Neuronal stem cell (in vitro differentiated cells): ENCODE results near the gene PPP6C.
"Not testable (repeated sequence)": the region's sequence is repeated elsewhere in the genome, so short reads cannot be mapped to it uniquely, and the experiment has no call there.

Experiments
- DNase-seq: peaks from one replicate; pipeline ENCODE4 v3.0.0-alpha.2; 2013; ENCODE audit warnings: low spot score
- H2AFZ ChIP-seq: one replicate; pipeline ENCODE4 v1.6.1; 2013; ENCODE audit warnings: mild to moderate bottlenecking, low read length, inconsistent platforms
- H2AK5ac ChIP-seq: 2 replicates; pipeline ENCODE4 v1.6.1; 2013; ENCODE audit warnings: low read depth, mild to moderate bottlenecking, inconsistent platforms, low read length, moderate library complexity, mixed read lengths
- H2BK120ac ChIP-seq: 2 replicates; pipeline ENCODE4 v1.6.1; 2013; ENCODE audit warnings: low read depth, mild to moderate bottlenecking, inconsistent platforms, low read length, moderate library complexity, mixed read lengths
- H2BK12ac ChIP-seq: one replicate; pipeline ENCODE4 v1.6.1; 2013; ENCODE audit warnings: low read length, inconsistent platforms
- H2BK15ac ChIP-seq: 2 replicates; pipeline ENCODE4 v1.6.1; 2013; ENCODE audit warnings: mild to moderate bottlenecking, low read length, inconsistent platforms, mixed read lengths
- H2BK5ac ChIP-seq: one replicate; pipeline ENCODE4 v1.6.1; 2013; ENCODE audit warnings: inconsistent platforms, mild to moderate bottlenecking, low read length, moderate library complexity
- H3K14ac ChIP-seq: one replicate; pipeline ENCODE4 v1.6.1; 2013; ENCODE audit warnings: low read length, inconsistent platforms
- H3K18ac ChIP-seq: 2 replicates; pipeline ENCODE4 v1.6.1; 2013; ENCODE audit warnings: low read length, inconsistent platforms
- H3K23ac ChIP-seq: 2 replicates; pipeline ENCODE4 v1.6.1; 2013; ENCODE audit warnings: low read depth, mild to moderate bottlenecking, mixed read lengths, low read length, inconsistent platforms; ENCODE audit not compliant: poor library complexity
- H3K27ac ChIP-seq: replicated peaks from 3 replicates; pipeline ENCODE4 v1.5.1; 2013; ENCODE audit warnings: low read length, inconsistent platforms
- H3K27me3 ChIP-seq, 3 experiments: 2 replicates each; pipeline ENCODE4 v1.6.1; 2013; ENCODE audit warnings: low read length in 3 of 3, mild to moderate bottlenecking in 2 of 3, inconsistent platforms in 1 of 3, low read depth in 1 of 3, mixed read lengths in 1 of 3, moderate library complexity in 1 of 3; ENCODE audit not compliant: control insufficient read depth in 3 of 3, insufficient read depth in 3 of 3
- H3K36me3 ChIP-seq, 2 donors: replicated peaks in 1 of 2; 2 replicates each; pipeline ENCODE4 v1.6.1; 2013; ENCODE audit warnings: low read length in 2 of 2; ENCODE audit not compliant: control insufficient read depth in 2 of 2, insufficient read depth in 2 of 2
- H3K4ac ChIP-seq: 2 replicates; pipeline ENCODE4 v1.6.1; 2013; ENCODE audit warnings: inconsistent platforms, mild to moderate bottlenecking, low read length, moderate library complexity
- H3K4me1 ChIP-seq, 2 donors: 1 replicate in 1 of 2; 2 replicates in 1 of 2; pipeline ENCODE4 v1.6.1; 2013; ENCODE audit warnings: low read length in 2 of 2, low read depth in 1 of 2; ENCODE audit not compliant: control insufficient read depth in 2 of 2, insufficient read depth in 1 of 2
- H3K4me2 ChIP-seq: one replicate; pipeline ENCODE4 v1.6.1; 2013; ENCODE audit warnings: mild to moderate bottlenecking, low read length, inconsistent platforms; ENCODE audit not compliant: insufficient read depth, poor library complexity, severe bottlenecking
- H3K4me3 ChIP-seq, 2 donors: 2 replicates each; pipeline ENCODE4 v1.5.1; 2013; ENCODE audit warnings: low read length in 2 of 2, mild to moderate bottlenecking in 2 of 2, inconsistent platforms in 1 of 2, moderate library complexity in 1 of 2
- H3K79me1 ChIP-seq: one replicate; pipeline ENCODE4 v1.6.1; 2013; ENCODE audit warnings: low read depth, mild to moderate bottlenecking, inconsistent platforms, low read length, moderate library complexity
- H3K9ac ChIP-seq: one replicate; pipeline ENCODE4 v1.6.1; 2013; ENCODE audit warnings: mild to moderate bottlenecking, low read depth, low read length, inconsistent platforms; ENCODE audit not compliant: poor library complexity
- H3K9me3 ChIP-seq, 2 donors: replicated peaks in 1 of 2; 2 replicates each; pipeline versions ENCODE3 to v1.6.1; 2013; ENCODE audit warnings: low read length in 2 of 2, mild to moderate bottlenecking in 2 of 2, inconsistent platforms in 1 of 2, low read depth in 1 of 2, mixed read lengths in 1 of 2, moderate library complexity in 1 of 2; ENCODE audit not compliant: control insufficient read depth in 2 of 2, insufficient read depth in 1 of 2
- H4K8ac ChIP-seq: one replicate; pipeline ENCODE4 v1.6.1; 2013; ENCODE audit warnings: low read depth, mild to moderate bottlenecking, inconsistent platforms, low read length, moderate library complexity
- H4K91ac ChIP-seq: one replicate; pipeline ENCODE4 v1.6.1; 2013; ENCODE audit warnings: low read length, low read depth, mild to moderate bottlenecking, inconsistent platforms; ENCODE audit not compliant: poor library complexity
- WGBS, 2 donors: extraction: QIAGEN DNeasy Blood & Tissue Kit; methylation state at CpG; one replicate each; pipeline ENCODE4 v1.1.7; 2013; ENCODE audit warnings: missing lambda C conversion rate in 2 of 2, mixed read lengths in 1 of 2; ENCODE audit not compliant: insufficient read length in 2 of 2, insufficient replicate concordance in 1 of 2; ENCODE audit errors: extremely low coverage in 2 of 2; 5-methylcytosine and 5-hydroxymethylcytosine counted together

PPP6C gene

DNA sequence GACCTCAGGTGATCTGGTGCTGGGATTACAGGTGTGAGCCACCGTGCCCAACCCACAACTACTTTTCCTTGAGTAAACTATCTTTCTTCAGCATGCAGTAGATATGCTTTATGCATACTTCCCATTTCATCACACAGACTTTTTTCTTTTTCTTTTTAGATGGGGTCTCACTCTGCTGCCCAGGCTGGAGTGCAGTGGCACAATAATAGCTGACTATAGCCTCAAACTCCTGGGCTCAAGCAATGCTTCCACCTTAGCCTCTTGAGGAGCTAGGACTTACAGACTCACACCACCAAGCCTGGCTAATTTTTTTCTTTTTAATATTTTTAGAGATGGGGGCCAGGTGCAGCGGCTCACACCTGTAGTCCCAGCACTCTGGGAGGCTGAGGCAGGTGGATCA lies 22.8 kb downstream of the PPP6C start:
- no peak overlapping the region for H2AK5ac ChIP-seq
- H3K4ac ChIP-seq = no peak overlapping the region
- H3K9me3 ChIP-seq = no peaks in the 10 kb centered on the region
- no peak overlapping the region for H3K9ac ChIP-seq
- no peak overlapping the region for H3K4me2 ChIP-seq
- H3K27me3 ChIP-seq = no peaks in the 10 kb centered on the region
- no peak overlapping the region for H2BK120ac ChIP-seq
- H3K27ac ChIP-seq = no peak overlapping the region
- no peak overlapping the region for H3K18ac ChIP-seq
- peaks cover 3 to 45% of the 10 kb centered on the region in 2 donors for H3K36me3 ChIP-seq
- no peak for DNase-seq
- no peak overlapping the region for H3K23ac ChIP-seq
- no peak overlapping the region for H2BK12ac ChIP-seq
- H3K4me3 ChIP-seq = no peak overlapping the region
- H4K8ac ChIP-seq = no peak overlapping the region
- no peak overlapping the region for H3K14ac ChIP-seq
- no peak overlapping the region for H2BK15ac ChIP-seq
- H2BK5ac ChIP-seq = no peak overlapping the region
- WGBS, 2 donors = no CpG with 5 or more reads among the region's 2 CpGs
- H3K4me1 ChIP-seq = no peaks in the 10 kb centered on the region
- no peak overlapping the region for H4K91ac ChIP-seq
- no peak overlapping the region for H2AFZ ChIP-seq
- H3K79me1 ChIP-seq = no peaks in the 10 kb centered on the region

GRCh38 chr9:125162891-125163290 lies 26.7 kb downstream of the PPP6C start:
- H2BK5ac ChIP-seq, H3K18ac ChIP-seq, H3K27ac ChIP-seq, H3K4me3 ChIP-seq, H4K91ac ChIP-seq, H3K79me1 ChIP-seq, DNase-seq, H2BK120ac ChIP-seq, H3K9ac ChIP-seq, H3K4me1 ChIP-seq, H3K9me3 ChIP-seq, H3K23ac ChIP-seq, H2BK12ac ChIP-seq, H3K4ac ChIP-seq, H2BK15ac ChIP-seq, H3K14ac ChIP-seq, H3K27me3 ChIP-seq, H2AK5ac ChIP-seq, H4K8ac ChIP-seq, H2AFZ ChIP-seq, H3K4me2 ChIP-seq: not testable (repeated sequence)
- H3K36me3 ChIP-seq = peaks cover 0 to 34% of the 10 kb centered on the region in 2 donors
- WGBS, 2 donors = no CpG with 5 or more reads among the region's 6 CpGs

GRCh38 chr9:125161284-125161918 lies 28.2 kb downstream of the PPP6C start:
- no peak overlapping the region for H3K9ac ChIP-seq
- DNase-seq = no peak
- H3K18ac ChIP-seq = no peak overlapping the region
- H2BK5ac ChIP-seq = no peak overlapping the region
- no peak overlapping the region for H2BK15ac ChIP-seq
- no peak overlapping the region for H2BK12ac ChIP-seq
- no peaks in the 10 kb centered on the region for H3K4me1 ChIP-seq
- H3K14ac ChIP-seq = no peak overlapping the region
- no peak overlapping the region for H2AK5ac ChIP-seq
- no peak overlapping the region for H4K8ac ChIP-seq
- H3K27me3 ChIP-seq = no peaks in the 10 kb centered on the region
- peaks cover 0 to 34% of the 10 kb centered on the region in 2 donors for H3K36me3 ChIP-seq
- H3K4me2 ChIP-seq = no peak overlapping the region
- no peak overlapping the region for H3K23ac ChIP-seq
- no peak overlapping the region for H3K27ac ChIP-seq
- H3K9me3 ChIP-seq = no peaks in the 10 kb centered on the region
- no peak overlapping the region for H2BK120ac ChIP-seq
- no peak overlapping the region for H4K91ac ChIP-seq
- H3K4me3 ChIP-seq = no peak overlapping the region
- no CpG with 5 or more reads among the region's 3 CpGs for WGBS, 2 donors
- H3K79me1 ChIP-seq = no peaks in the 10 kb centered on the region
- no peak overlapping the region for H2AFZ ChIP-seq
- H3K4ac ChIP-seq = no peak overlapping the region

GRCh38 chr9:125160750-125161149 lies 28.9 kb downstream of the PPP6C start:
- Histone ChIP-seq H3K4me3 (no peak overlapping the region), H2BK120ac (no peak overlapping the region), H3K9me3 (no peaks in the 10 kb centered on the region), H3K27me3 (no peaks in the 10 kb centered on the region), H3K36me3 (peaks cover 0 to 35% of the 10 kb centered on the region in 2 donors), H3K4me1 (no peaks in the 10 kb centered on the region), H3K9ac (no peak overlapping the region), H3K4ac (no peak overlapping the region), H2BK5ac (no peak overlapping the region), H3K23ac (no peak overlapping the region), H4K91ac (no peak overlapping the region), H2AK5ac (no peak overlapping the region), H3K14ac (no peak overlapping the region), H2BK15ac (no peak overlapping the region), H2BK12ac (no peak overlapping the region), H3K27ac (no peak overlapping the region), H3K79me1 (no peaks in the 10 kb centered on the region), H4K8ac (no peak overlapping the region), H2AFZ (no peak overlapping the region), H3K4me2 (no peak overlapping the region), H3K18ac (no peak overlapping the region)
- DNase-seq = no peak
